Activated CD4-positive, alpha-beta T cell treated with anti-CD3 and anti-CD28 coated beads, Interleukin-2, amount 10 ng/mL, durations not matched to agents 7 days and 5 days (primary cell): ENCODE results near the gene PFN2. TPM values are rescaled to one million over a fixed set of nuclear protein-coding genes. Genes with fewer than 3 reads are reported as not detected.
A peak's percentile ranks its signal among the peaks of the same experiment; 100 is the strongest.

Experiments
- CTCF ChIA-PET: fragments of 350-600 bp; sonication (Branson Sonifier 250); formaldehyde crosslinking; loops from one replicate; lab custom pipeline; 2021; ENCODE audit warnings: antibody characterized with exemption; lab: Charles Lee
- POLR2A ChIA-PET: fragments of 350-600 bp; sonication (Branson Sonifier 250); formaldehyde crosslinking; loops from one replicate; lab custom pipeline; 2021; ENCODE audit warnings: antibody characterized with exemption; lab: Charles Lee
- DNase-seq: peaks from one replicate; pipeline ENCODE4 v3.0.0-alpha.2; 2020
- H3K27ac Mint-ChIP-seq: one replicate; pipeline ENCODE4 v1.8.0; 2021; ENCODE audit warnings: mild to moderate bottlenecking, moderate library complexity, mixed read lengths
- H3K27me3 Mint-ChIP-seq: one replicate; pipeline ENCODE4 v1.8.0; 2021; ENCODE audit warnings: mixed read lengths
- H3K36me3 Mint-ChIP-seq: one replicate; pipeline ENCODE4 v1.8.0; 2021; ENCODE audit warnings: low read depth, mixed read lengths
- H3K4me1 Mint-ChIP-seq: one replicate; pipeline ENCODE4 v1.8.0; 2021; ENCODE audit warnings: mixed read lengths
- H3K4me3 Mint-ChIP-seq: one replicate; pipeline ENCODE4 v1.8.0; 2021; ENCODE audit warnings: mild to moderate bottlenecking, moderate library complexity, mixed read lengths
- H3K9me3 Mint-ChIP-seq: one replicate; pipeline ENCODE4 v1.8.0; 2021; ENCODE audit warnings: mixed read lengths
- total RNA-seq, 2 experiments: library from RNA; stranded (reverse); gene quantifications; one replicate each; pipeline ENCODE4 v1.2.3, GENCODE V29; 2021

PFN2 gene
- total RNA-seq, 2 experiments from 2014 or later = 0.27 to 0.50 TPM

- Mint-ChIP-seq H3K4me1 (peaks cover 6% of the 10 kb centered on the region), H3K27me3 (no peaks in the 10 kb centered on the region), H3K4me3 (no peak overlapping the region), H3K9me3 (peaks cover 5% of the 10 kb centered on the region), H3K27ac (no peak overlapping the region), H3K36me3 (peaks cover 17% of the 10 kb centered on the region)
- POLR2A ChIA-PET = no interaction called here
- peak; percentile 40 for DNase-seq
- CTCF ChIA-PET = interaction anchor here (0.8 kb wide), 1 partner anchor 26 kb away, joined by 3 read pairs; no protein-coding TSS in a partner anchor
Measured at GRCh38 chr3:149936812-149937230, 33.9 kb downstream of the PFN2 start.

- Mint-ChIP-seq H3K27me3 (no peaks in the 10 kb centered on the region), H3K4me1 (peaks cover 6% of the 10 kb centered on the region), H3K27ac (no peak overlapping the region), H3K4me3 (no peak overlapping the region), H3K9me3 (peaks cover 9% of the 10 kb centered on the region), H3K36me3 (peaks cover 26% of the 10 kb centered on the region)
- POLR2A ChIA-PET = no interaction called here
- DNase-seq = no peak
- CTCF ChIA-PET = no interaction called here
Measured at GRCh38 chr3:149934524-149934923, 36.2 kb downstream of the PFN2 start.

- CTCF ChIA-PET = no interaction called here
- Mint-ChIP-seq H3K27me3 (no peaks in the 10 kb centered on the region), H3K4me3 (no peak overlapping the region), H3K4me1 (peaks cover 6% of the 10 kb centered on the region), H3K9me3 (peaks cover 9% of the 10 kb centered on the region), H3K36me3 (peaks cover 32% of the 10 kb centered on the region), H3K27ac (peak overlapping the region; percentile 9)
- no peak for DNase-seq
- POLR2A ChIA-PET = no interaction called here
Measured at GRCh38 chr3:149933858-149934257, 36.8 kb downstream of the PFN2 start.

GRCh38 chr3:149933008-149933407, 37.7 kb downstream of the PFN2 start:
- ChIA-PET POLR2A (no interaction called here), CTCF (interaction anchor here (0.6 to 0.8 kb wide), 3 partner anchors 238 to 813 kb away, joined by 3 read pairs; no protein-coding TSS in a partner anchor)
- no peak for DNase-seq
- H3K4me3 Mint-ChIP-seq = no peak overlapping the region
- H3K27ac Mint-ChIP-seq = no peak overlapping the region
- peaks cover 35% of the 10 kb centered on the region for H3K36me3 Mint-ChIP-seq
- H3K4me1 Mint-ChIP-seq = peaks cover 6% of the 10 kb centered on the region
- H3K9me3 Mint-ChIP-seq = peaks cover 9% of the 10 kb centered on the region
- H3K27me3 Mint-ChIP-seq = no peaks in the 10 kb centered on the region

- POLR2A ChIA-PET = no interaction called here
- Mint-ChIP-seq H3K36me3 (peaks cover 27% of the 10 kb centered on the region), H3K27me3 (no peaks in the 10 kb centered on the region), H3K27ac (no peak overlapping the region), H3K9me3 (no peaks in the 10 kb centered on the region), H3K4me3 (no peak overlapping the region), H3K4me1 (no peaks in the 10 kb centered on the region)
- CTCF ChIA-PET = no interaction called here
- DNase-seq = no peak
Measured at GRCh38 chr3:149920119-149920518, 50.6 kb downstream of the PFN2 start.

- Mint-ChIP-seq H3K4me3 (no peak overlapping the region), H3K4me1 (no peaks in the 10 kb centered on the region), H3K9me3 (no peaks in the 10 kb centered on the region), H3K27me3 (no peaks in the 10 kb centered on the region), H3K27ac (no peak overlapping the region), H3K36me3 (peaks cover 29% of the 10 kb centered on the region)
- DNase-seq = no peak
- POLR2A ChIA-PET = no interaction called here
- CTCF ChIA-PET = no interaction called here
Measured at GRCh38 chr3:149919509-149919908, 51.2 kb downstream of the PFN2 start.

- no peak overlapping the region for H3K27ac Mint-ChIP-seq
- peaks cover 34% of the 10 kb centered on the region for H3K36me3 Mint-ChIP-seq
- POLR2A ChIA-PET = no interaction called here
- DNase-seq = no peak
- no peak overlapping the region for H3K4me3 Mint-ChIP-seq
- no peaks in the 10 kb centered on the region for H3K9me3 Mint-ChIP-seq
- no peaks in the 10 kb centered on the region for H3K27me3 Mint-ChIP-seq
- CTCF ChIA-PET = no interaction called here
- H3K4me1 Mint-ChIP-seq = no peaks in the 10 kb centered on the region
Measured at GRCh38 chr3:149917124-149917667, 53.5 kb downstream of the PFN2 start.

Other genes starting within 250 kb of the PFN2 start
- 10 to 100 TPM; 30.9 to 32.9 TPM for gene COMMD2, start 218.4 kb downstream of the PFN2 start, total RNA-seq
- gene ANKUB1, start 178.3 kb downstream of the PFN2 start, total RNA-seq = not detected
- 10 to 100 TPM; 33.0 to 45.7 TPM for gene RNF13, start 157.7 kb downstream of the PFN2 start, total RNA-seq